ENCODE results near the gene TGIF1.

TGIF1 gene

DNA sequence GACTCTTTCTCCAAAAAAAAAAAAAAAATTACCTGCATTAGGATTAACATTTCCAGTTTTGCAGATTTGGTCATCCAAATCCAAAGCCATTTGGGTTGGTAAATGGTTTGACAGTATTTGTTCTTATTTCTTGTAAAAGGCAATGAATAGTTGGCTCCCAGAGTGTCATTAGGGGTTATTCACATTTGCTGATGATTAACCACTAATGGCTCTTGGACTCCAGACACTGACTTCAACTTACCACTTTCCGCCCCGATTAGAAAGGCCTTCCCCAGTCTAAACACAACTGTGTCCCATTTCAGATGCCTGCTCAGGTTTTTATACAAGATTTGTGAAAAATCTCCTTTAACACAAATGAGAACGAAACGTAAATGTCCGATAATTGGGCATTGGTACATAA, 9.6 kb upstream of the TGIF1 start:
- DNase-seq: no peak

DNA sequence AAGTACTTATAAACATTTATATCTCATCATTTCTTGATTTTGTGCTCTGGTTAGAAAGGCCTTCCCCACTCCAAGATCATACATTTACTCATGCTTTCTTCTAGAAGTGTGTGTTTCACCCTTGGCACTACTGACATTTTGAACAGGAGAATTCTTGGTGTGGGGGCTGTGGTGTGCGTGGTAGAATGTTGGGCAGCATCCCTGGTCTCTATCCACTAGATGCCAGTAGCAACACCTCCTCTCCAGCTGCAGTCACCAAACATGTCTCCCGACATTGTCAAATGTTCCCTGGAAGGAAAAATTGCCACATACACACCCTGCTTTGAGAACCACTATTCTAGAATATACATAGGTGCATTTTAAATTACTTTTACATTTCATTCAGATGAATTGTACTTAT, 8.7 kb upstream of the TGIF1 start:
- DNase-seq: peak; percentile 35

GRCh38 chr18:3442919-3443318, 7.1 kb upstream of the TGIF1 start:
- no peak for DNase-seq

DNA sequence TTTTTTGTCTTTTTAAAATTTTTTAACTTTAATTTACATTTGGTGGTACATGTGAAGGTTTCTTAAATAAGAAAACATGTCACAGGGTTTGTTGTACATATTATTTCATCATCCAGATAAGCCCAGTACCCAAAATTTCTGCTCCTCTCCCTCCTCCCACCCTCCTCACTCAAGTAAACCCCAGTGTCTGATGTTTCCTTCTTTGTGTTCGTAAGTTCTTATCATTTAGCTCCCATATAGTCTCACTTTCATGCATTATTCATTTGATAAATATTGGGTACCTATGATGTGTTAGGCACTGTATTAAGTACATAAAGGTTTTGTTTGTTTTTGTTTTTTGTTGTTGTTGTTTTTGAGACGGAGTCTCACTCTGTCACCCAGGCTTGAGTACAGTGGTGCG, 5.7 kb upstream of the TGIF1 start:
- no peak for DNase-seq

- DNase-seq: no peak
These were observed 5.0 kb upstream of the TGIF1 start for GRCh38 chr18:3444954-3445353.

DNA sequence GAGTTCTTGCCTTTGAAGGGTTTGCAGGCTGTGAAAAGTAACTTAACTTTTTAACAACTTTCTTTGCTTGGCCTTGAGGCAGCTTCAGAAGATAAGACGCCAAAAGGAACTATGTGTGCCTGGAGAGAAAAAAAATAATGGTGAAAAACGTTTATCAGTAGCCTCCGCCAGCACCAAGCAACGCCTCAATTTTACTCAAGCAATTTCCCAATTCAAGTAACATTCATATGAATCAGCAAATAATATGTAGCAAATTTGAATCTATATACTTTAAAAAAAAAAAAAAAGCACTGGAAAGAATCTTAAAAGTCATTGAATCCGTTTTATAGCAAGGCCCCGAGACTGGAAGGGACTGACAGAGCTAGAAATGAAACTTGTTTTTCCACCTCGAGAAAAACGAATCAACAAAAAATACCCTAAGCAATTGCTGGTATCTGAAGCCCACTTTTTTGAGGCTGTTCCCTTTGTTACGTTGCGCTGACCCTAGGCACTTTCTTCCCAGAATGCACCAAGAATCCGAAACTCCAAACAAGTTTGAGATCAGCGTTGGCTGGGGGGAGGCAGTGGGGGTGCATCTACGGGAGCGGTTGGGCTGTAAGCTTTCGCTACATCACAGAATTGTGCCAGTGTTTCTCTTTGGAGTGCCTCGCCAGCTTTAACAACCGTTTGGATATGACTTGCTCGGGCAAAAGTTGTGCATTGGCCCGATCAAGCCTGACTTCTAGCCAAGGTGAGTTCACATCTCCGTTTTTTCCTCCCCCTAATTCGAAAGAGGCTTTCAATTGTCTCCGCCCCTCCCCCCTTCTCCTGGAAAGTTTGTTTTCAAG, 2.7 kb upstream of the TGIF1 start:
- no peak for DNase-seq

GRCh38 chr18:3447895-3448837, 1.8 kb upstream of the TGIF1 start:
- DNase-seq: peak; percentile 93

DNA sequence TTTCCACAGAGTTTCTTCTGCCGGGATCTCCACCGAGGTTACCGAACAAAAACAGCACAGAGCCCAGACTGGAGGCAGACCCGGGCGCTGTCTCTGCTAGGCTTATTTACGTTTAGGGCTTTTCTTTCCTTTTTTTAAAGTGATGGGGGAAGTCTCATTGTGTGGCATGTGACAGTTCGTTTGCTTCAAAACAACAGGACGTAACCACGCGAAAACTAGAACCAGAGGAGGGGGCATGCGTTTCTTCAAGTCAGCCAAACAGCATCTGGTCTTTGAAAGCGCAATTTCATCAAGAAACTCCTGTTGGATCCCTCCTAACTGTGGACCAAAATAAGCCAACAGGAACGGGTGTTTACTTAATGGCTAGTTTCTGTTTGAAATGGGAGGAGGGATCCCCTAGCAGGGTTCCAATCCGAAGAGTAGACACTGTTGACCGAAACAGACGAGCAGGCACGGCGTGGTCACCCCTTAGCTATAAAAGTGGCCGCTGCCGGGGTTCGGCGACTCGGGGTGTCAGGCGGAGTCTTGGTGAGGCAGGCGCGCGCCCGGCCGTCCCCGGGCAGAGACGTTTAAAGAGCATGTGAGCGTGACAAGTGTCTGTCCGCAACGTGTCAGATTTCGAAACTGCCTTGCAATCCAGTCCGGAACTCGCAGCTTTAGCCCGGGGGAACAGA, 997 bp upstream of the TGIF1 start:
- DNase-seq: peak; percentile 89

DNA sequence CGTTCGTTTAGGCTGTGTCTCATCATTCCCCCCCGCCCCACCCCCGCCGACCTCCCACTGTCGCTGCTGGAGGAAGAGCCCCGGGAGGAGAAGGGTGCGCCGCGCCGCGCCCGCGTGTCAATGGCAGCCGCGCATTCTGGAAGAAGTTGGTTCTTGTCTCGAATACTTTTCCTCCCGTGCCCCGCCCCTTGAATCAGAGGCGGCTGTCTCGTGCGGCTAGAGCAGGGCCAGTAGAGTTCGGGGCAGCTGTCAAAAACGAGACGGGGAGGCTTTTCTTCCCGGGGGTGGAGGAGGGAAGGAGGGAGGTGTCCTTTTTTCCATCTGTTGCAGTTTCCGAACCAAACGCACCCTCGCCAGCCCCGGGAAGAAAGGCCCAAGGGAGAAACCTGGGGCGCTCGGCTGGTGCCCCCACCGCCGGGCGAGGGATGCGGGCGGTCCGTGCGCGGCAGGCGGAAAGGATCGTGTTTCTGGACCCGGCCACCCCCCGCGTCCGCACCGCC, 410 bp upstream of the TGIF1 start:
- DNase-seq: no peak

- no peak for DNase-seq
These were observed 819 bp downstream of the TGIF1 start for GRCh38 chr18:3450799-3451182.

DNA sequence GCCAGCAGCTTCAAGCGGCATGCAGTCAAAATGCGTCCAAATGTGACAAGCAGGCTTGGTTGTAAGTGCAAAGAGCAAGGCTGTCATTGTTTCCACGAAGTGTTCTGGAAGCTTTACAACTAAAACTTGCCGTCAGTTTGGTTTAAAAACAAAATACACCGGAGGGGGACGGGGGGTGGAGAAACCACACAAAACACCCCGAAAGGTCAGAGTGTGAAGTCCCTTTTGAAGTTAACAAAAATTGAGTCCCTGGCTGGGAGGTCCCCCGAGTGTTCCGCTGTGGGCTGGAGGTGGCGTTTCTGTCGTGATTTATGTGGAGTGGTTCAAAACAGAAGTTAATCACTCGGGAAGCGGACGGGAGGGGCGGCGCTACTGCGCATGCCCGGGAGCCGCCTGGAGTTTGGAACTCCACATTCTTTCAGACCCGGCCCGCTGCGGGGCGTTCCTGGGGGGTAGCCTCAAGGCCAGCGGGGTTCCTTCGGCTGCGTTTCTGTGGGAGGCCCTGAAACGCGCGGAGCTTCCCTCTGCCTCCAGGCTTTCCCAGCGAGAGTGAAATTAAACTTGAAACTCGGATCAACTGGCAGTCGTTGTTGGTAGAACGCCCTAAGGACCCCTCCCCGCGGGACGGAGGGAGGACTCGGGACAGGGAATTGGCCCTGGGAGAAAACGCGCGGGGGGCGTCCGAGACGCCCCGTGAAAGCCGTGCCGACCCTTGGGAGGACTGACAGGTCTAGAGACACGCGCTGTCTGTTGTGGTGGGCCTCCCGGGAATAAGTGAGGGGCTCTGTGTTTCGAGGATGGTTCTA, 1.4 kb downstream of the TGIF1 start:
- peak; percentile 88 for DNase-seq

- peak; percentile 46 for DNase-seq
These were observed 2.2 kb downstream of the TGIF1 start for GRCh38 chr18:3451989-3452749.

GRCh38 chr18:3452750-3453539, 3.0 kb downstream of the TGIF1 start:
- DNase-seq: no peak

GRCh38 chr18:3453540-3454364, 3.8 kb downstream of the TGIF1 start:
- DNase-seq: peak; percentile 64

- peak; percentile 70 for DNase-seq
These were observed 4.6 kb downstream of the TGIF1 start for GRCh38 chr18:3454365-3455089.

DNA sequence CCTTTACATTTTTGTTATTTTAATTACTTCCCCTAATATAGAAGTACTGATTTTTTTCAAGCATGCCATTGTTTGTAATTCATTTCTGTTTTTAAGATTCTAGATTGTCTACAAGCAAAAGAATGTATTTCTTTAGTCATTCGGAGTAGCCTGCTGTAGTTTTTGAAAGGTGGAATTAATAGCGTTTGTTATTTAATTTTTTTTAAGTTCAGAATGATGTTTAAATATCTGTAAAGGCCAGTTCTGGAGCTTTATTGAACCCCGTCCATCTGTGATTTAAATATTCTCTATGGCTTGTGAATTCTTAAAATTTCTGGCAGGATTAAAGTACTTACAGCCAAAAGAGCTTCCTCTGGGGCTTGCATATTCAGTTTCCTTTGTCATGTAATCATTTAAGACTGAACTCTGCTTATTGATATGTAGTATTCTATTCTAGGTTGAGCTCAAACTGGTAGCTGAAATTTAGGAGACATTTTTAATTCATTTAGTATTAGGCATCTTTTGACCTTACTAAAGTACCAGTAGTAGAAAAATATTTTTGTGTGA, 5.2 kb downstream of the TGIF1 start:
- DNase-seq: no peak

GRCh38 chr18:3455907-3456685, 6.1 kb downstream of the TGIF1 start:
- DNase-seq: no peak

DNA sequence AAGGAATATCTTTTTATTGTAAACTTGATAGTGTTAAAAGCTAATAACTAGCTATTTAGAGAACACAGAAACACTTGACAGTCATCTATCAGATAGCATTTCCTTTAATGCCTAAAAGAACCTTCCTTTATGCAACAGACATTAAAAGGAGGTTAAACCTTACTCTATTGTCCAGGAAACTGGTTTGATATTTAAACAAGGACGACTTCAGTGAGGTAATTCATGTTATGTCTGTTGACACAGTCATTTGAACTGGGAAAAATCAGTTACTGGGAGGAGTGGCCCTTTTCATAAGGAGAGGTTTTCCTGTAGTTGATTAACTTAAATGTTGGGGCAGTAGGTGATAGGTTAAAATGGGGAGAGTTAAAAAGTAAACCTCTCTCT, 6.7 kb downstream of the TGIF1 start:
- no peak for DNase-seq

All from CD4-positive, alpha-beta T cell treated with Interleukin-17A for 1 hour (primary cell).